Glutamatergic neuron (in vitro differentiated cells): ENCODE measurements around the gene GALNT13. TPM values are rescaled to one million over a fixed set of nuclear protein-coding genes. Genes with fewer than 3 reads are reported as not detected.

Experiments used
- DNase-seq: peaks from one replicate; pipeline ENCODE4 v3.0.0; 2022
- H3K27ac Mint-ChIP-seq: one replicate; pipeline ENCODE4 v1.8.0; 2020; ENCODE audit warnings: mild to moderate bottlenecking, mixed read lengths, inconsistent platforms; ENCODE audit not compliant: unreplicated experiment
- H3K27me3 Mint-ChIP-seq: one replicate; pipeline ENCODE4 v1.8.0; 2020; ENCODE audit warnings: mild to moderate bottlenecking, moderate library complexity, mixed read lengths, inconsistent platforms; ENCODE audit not compliant: unreplicated experiment
- H3K36me3 Mint-ChIP-seq: one replicate; pipeline ENCODE4 v1.8.0; 2020; ENCODE audit warnings: mild to moderate bottlenecking, mixed read lengths, inconsistent platforms; ENCODE audit not compliant: unreplicated experiment
- H3K4me1 Mint-ChIP-seq: one replicate; pipeline ENCODE4 v1.8.0; 2020; ENCODE audit warnings: mild to moderate bottlenecking, low read depth, mixed read lengths, inconsistent platforms; ENCODE audit not compliant: unreplicated experiment
- H3K4me3 Mint-ChIP-seq: one replicate; pipeline ENCODE4 v1.8.0; 2020; ENCODE audit warnings: mild to moderate bottlenecking, mixed read lengths, inconsistent platforms; ENCODE audit not compliant: unreplicated experiment
- H3K9me3 Mint-ChIP-seq: one replicate; pipeline ENCODE4 v1.8.0; 2020; ENCODE audit warnings: mild to moderate bottlenecking, moderate library complexity, mixed read lengths, inconsistent platforms; ENCODE audit not compliant: unreplicated experiment
- total RNA-seq: library from RNA; stranded (reverse); fragmentation: NEBNext Ultra II Directional; extraction: Animal tissue kit (Norgen Biotek cat#: 25700); gene quantifications from one replicate; pipeline ENCODE4 v1.2.1, GENCODE V29; 2021; ENCODE audit not compliant: unreplicated experiment
- TF ChIP-seq, protein P1 (sequence below): fragments of 200-600 bp; sonication (generic); IDR thresholded peaks from one replicate; pipeline ENCODE4 v1.5.0; 2021; ENCODE audit not compliant: partially characterized antibody, unreplicated experiment

The GALNT13 gene
- total RNA-seq, 1 donor from 2014 or later, result 5.5 TPM

DNA sequence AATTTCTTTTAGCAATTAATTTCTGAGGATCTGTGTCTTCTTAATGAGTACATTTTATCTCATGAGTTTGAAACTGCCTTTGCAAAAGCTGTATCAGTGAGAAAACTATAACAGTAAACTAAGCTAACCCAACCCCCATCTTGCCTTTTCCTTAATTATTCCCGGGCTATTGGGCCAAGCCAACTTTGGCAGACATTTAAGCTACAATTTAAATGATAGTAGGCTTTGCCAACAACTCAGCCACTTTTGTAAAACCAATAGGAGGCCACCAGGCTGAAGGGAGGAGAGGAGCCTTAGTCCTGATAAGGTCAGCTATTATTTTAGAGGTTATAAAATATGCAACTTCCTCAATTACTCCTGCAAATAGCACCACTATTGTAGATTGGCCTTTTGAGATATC lies 608.8 kb downstream of the GALNT13 start:
- Mint-ChIP-seq H3K9me3 (peaks cover 1% of the 10 kb centered on the region), H3K27ac (no peak overlapping the region), H3K4me1 (no peaks in the 10 kb centered on the region), H3K36me3 (no peaks in the 10 kb centered on the region), H3K27me3 (peaks cover 2% of the 10 kb centered on the region), H3K4me3 (no peak overlapping the region)
- TF ChIP-seq, protein P1, sequence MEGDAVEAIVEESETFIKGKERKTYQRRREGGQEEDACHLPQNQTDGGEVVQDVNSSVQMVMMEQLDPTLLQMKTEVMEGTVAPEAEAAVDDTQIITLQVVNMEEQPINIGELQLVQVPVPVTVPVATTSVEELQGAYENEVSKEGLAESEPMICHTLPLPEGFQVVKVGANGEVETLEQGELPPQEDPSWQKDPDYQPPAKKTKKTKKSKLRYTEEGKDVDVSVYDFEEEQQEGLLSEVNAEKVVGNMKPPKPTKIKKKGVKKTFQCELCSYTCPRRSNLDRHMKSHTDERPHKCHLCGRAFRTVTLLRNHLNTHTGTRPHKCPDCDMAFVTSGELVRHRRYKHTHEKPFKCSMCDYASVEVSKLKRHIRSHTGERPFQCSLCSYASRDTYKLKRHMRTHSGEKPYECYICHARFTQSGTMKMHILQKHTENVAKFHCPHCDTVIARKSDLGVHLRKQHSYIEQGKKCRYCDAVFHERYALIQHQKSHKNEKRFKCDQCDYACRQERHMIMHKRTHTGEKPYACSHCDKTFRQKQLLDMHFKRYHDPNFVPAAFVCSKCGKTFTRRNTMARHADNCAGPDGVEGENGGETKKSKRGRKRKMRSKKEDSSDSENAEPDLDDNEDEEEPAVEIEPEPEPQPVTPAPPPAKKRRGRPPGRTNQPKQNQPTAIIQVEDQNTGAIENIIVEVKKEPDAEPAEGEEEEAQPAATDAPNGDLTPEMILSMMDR, result no peak
- DNase-seq, result no peak

DNA sequence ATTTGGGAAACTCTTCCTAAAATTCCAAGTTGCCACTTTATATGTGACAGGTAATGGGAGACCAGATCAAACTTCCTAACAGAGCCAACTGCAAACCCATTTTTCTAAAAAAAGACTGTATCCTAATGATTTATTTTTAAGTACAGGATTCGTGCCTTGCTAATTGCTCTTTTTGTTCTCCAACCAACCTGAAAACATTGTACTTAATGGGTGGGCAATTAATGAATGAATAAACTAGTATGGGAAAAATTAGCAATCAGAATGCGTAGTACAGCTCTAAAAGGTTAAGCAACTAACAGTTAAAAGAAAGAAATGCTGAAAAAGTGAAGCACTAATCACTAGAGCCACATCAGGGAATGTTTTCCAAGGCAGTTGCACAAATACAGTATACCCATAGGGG lies 609.6 kb downstream of the GALNT13 start:
- Mint-ChIP-seq H3K4me1 (no peaks in the 10 kb centered on the region), H3K27ac (no peak overlapping the region), H3K27me3 (peaks cover 2% of the 10 kb centered on the region), H3K36me3 (no peaks in the 10 kb centered on the region), H3K4me3 (no peak overlapping the region), H3K9me3 (no peaks in the 10 kb centered on the region)
- TF ChIP-seq, protein P1, result no peak
- no peak for DNase-seq

DNA sequence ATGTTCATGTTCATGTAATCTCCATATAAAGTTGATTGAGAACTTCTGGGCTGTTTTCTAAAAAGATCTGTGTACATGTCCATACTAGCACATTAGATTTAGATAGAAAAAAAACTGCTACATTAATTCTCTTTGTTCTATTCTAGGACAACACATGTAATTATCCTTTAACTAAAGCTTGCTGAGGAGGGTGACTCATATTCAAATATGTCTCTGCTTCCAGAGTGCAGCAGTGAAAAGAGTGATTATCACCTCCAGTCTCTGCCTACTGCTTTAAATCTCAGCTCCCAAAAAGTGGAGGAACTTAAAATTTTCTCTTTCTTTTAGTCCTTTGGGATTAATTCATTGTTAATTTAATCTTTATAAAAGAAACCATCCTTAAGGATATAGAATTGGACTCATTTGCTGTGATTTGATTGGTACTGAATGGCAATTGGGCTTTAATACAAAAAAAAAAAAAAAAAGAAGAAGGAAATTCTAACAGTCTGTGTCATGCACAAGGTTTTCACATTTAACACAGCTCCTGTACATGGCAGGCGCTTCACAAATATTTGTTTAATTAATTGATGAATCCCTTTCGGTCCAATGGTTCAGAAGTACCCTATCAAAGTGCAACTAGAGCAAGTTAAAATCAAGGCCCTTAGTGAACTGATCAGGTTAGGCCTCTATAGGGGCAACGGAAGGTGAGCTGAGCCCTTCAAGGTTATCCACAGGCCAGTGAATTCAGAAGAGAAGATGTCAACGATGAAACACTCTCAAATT lies 612.8 kb downstream of the GALNT13 start:
- TF ChIP-seq, protein P1, result no peak
- H3K9me3 Mint-ChIP-seq, result no peaks in the 10 kb centered on the region
- peaks cover 2% of the 10 kb centered on the region for H3K27me3 Mint-ChIP-seq
- H3K4me1 Mint-ChIP-seq, result no peaks in the 10 kb centered on the region
- no peak overlapping the region for H3K27ac Mint-ChIP-seq
- no peak overlapping the region for H3K4me3 Mint-ChIP-seq
- H3K36me3 Mint-ChIP-seq, result no peaks in the 10 kb centered on the region
- DNase-seq, result no peak

DNA sequence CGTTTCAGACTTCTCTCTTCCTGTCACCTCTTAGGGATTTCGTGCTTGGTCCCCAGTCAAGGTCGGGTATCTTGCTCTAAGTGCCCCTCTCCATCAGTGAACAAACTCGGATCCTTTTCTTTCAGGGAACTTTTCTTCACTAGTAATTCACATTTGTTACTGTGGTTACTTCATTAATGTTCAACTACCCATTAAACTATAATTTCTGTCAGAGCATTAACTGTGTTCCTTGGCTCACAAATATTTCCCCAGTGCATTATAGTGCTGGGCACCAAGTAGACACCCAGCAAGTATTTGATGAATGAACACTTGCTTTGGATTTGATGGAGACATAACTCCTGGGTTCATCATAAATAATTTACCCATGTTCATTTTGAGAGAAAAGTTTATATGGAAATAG lies 617.1 kb downstream of the GALNT13 start:
- no peaks in the 10 kb centered on the region for H3K9me3 Mint-ChIP-seq
- DNase-seq, result no peak
- no peak overlapping the region for H3K4me3 Mint-ChIP-seq

DNA sequence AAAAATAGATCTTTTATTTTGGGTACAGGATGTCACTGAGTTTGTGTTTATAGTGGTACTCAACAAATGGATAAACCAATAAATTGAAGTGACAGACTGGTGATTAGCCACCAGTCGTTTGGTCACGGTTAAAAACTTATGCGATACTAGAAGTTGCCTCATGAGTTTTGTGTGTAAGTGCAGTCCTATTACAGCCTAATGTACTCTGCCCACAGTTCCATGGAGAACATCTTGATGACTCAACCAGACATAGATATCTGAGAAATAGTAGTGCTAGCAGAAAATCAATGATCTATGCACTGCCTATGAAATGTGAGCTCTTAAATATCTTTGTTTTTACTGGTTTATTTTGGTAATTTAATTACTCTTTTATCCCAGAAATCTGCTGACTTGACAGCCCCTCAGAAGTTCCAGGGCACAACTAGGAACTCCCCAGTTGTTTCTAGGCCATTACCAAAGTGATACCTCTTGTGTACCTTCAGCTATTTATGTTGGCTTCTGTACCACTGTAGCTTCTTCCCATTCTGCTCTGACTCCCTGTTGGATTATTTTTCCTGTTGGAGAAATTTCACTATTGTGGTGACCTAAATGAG lies 617.6 kb downstream of the GALNT13 start:
- no peak overlapping the region for H3K27ac Mint-ChIP-seq
- no peaks in the 10 kb centered on the region for H3K27me3 Mint-ChIP-seq
- no peaks in the 10 kb centered on the region for H3K4me1 Mint-ChIP-seq
- no peaks in the 10 kb centered on the region for H3K36me3 Mint-ChIP-seq
- no peak for DNase-seq
- TF ChIP-seq, protein P1, result no peak
- no peak overlapping the region for H3K4me3 Mint-ChIP-seq
- no peaks in the 10 kb centered on the region for H3K9me3 Mint-ChIP-seq

More for the DNA sequence above, 617.1 kb downstream of the GALNT13 start:
- no peaks in the 10 kb centered on the region for H3K4me1 Mint-ChIP-seq
- no peaks in the 10 kb centered on the region for H3K27me3 Mint-ChIP-seq
- TF ChIP-seq, protein P1, result no peak
- no peaks in the 10 kb centered on the region for H3K36me3 Mint-ChIP-seq
- H3K27ac Mint-ChIP-seq, result no peak overlapping the region
